Activated CD8-positive, alpha-beta memory T cell treated with anti-CD3 and anti-CD28 coated beads for 4 hours (primary cell): ENCODE results near the gene MT1M.
"Not testable (repeated sequence)": the region's sequence is repeated elsewhere in the genome, so short reads cannot be mapped to it uniquely, and the experiment has no call there.

Source experiments
- DNase-seq, 2 donors: peaks; one replicate each; pipeline ENCODE4 v3.0.0-alpha.2; 2020; ENCODE audit warnings: low read depth in 2 of 2

MT1M gene

GRCh38 chr16:56608876-56609462, 23.5 kb upstream of the MT1M start:
- no peak for DNase-seq

GRCh38 chr16:56609463-56609921, 23.0 kb upstream of the MT1M start:
- peak; percentile 47 to 48 for DNase-seq

- peak; percentile 42 to 76 for DNase-seq
Observed at GRCh38 chr16:56610017-56610608, 22.3 kb upstream of the MT1M start.

GRCh38 chr16:56610609-56611111, 21.8 kb upstream of the MT1M start:
- no peak for DNase-seq

GRCh38 chr16:56611281-56611833, 21.1 kb upstream of the MT1M start:
- no peak for DNase-seq

GRCh38 chr16:56613706-56614105, 18.8 kb upstream of the MT1M start:
- DNase-seq, result no peak

GRCh38 chr16:56614549-56614991, 17.9 kb upstream of the MT1M start:
- DNase-seq, result no peak

- no peak for DNase-seq
Observed at GRCh38 chr16:56615353-56615752, 17.1 kb upstream of the MT1M start.

- no peak for DNase-seq
Observed at GRCh38 chr16:56616608-56617211, 15.7 kb upstream of the MT1M start.

- no peak for DNase-seq
Observed at GRCh38 chr16:56617212-56618085, 15.0 kb upstream of the MT1M start.

- DNase-seq, result no peak
Observed at GRCh38 chr16:56618138-56618537, 14.3 kb upstream of the MT1M start.

GRCh38 chr16:56620339-56620897, 12.0 kb upstream of the MT1M start:
- DNase-seq, result no peak

- not testable (repeated sequence) for DNase-seq
Observed at GRCh38 chr16:56621665-56622445, 10.6 kb upstream of the MT1M start.

GRCh38 chr16:56623184-56623583, 9.3 kb upstream of the MT1M start:
- not testable (repeated sequence) for DNase-seq

GRCh38 chr16:56623637-56624036, 8.8 kb upstream of the MT1M start:
- no peak for DNase-seq

GRCh38 chr16:56625140-56625942, 7.1 kb upstream of the MT1M start, which contains the start of gene MT1E:
TSS of gene MT1E (plus strand) at chr16:56625781. CDS start at chr16:56625852, 71 bp downstream.
- DNase-seq, result no peak

GRCh38 chr16:56625943-56626654, 6.4 kb upstream of the MT1M start:
- DNase-seq, result no peak

GRCh38 chr16:56626685-56627084, 5.8 kb upstream of the MT1M start:
- DNase-seq, result no peak
